Measurements from ENCODE around the gene AQP1. TPM values are rescaled to one million over a fixed set of nuclear protein-coding genes. Genes with fewer than 3 reads are reported as not detected.

AQP1 gene
- total and polyA plus RNA-seq, 2 of the 13 experiments (the other 11 are each of a cell fraction or from before 2014, with no cell fraction given): not detected

DNA sequence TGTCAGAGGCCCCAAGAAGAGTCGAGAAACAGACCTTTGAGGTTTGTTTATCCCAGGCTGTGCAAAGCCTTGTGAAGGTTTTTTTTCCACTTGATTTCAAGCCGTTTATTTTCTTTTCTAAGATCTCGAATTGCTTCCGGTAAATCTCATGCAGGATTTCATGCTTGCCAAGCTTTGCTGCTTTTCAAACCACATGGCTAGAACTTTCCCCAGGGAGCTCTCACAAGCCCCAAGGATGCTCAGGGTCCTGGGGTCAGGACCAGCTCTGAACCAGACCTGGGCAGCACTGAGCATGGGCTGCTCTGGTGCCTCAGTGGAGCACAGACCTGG, 48.0 kb upstream of the AQP1 start:
- Histone ChIP-seq H3K79me2 (ENCODE audit: insufficient read depth, low read length) (no peaks in the 10 kb centered on the region), H3K4me2 (ENCODE audit: low read depth, low read length) (no peak overlapping the region), H3K4me1 (ENCODE audit: insufficient read depth, low read length) (peaks cover 11% of the 10 kb centered on the region; the same call in 1 of the 2 replicates), H3K9me3 (ENCODE audit: low read length) (no peaks in the 10 kb centered on the region), H3K27ac (ENCODE audit: extremely low read length, insufficient read depth, low read length) (no peak overlapping the region), H3K9ac (ENCODE audit: insufficient read depth, low read depth, low read length) (no peak overlapping the region), H3K4me3 (replicated peaks in 1 of 3; ENCODE audit: insufficient read depth in 1 of 3, low read depth in 2 of 3, low read length in 3 of 3) (no peak overlapping the region), H4K20me1 (ENCODE audit: insufficient read depth, low read length) (no peaks in the 10 kb centered on the region), H3K27me3 (ENCODE audit: control insufficient read depth in 1 of 2, insufficient read depth in 2 of 2, low read length in 2 of 2) (no peaks in the 10 kb centered on the region; a peak in 2 of 5 replicates), H3K36me3 (replicated peaks in 1 of 2; ENCODE audit: control insufficient read depth in 1 of 2, insufficient read depth in 2 of 2, low read length in 2 of 2) (no peaks in the 10 kb centered on the region), H2AFZ (ENCODE audit: low read length) (no peak overlapping the region)
- BruUV-seq (replicated peaks): no TSS peak
- DNase-seq (ENCODE audit: low spot score) (no peak), FAIRE-seq (no peak), ATAC-seq (no peak)
- ChIA-PET POLR2A (no interaction called here), CTCF (ENCODE audit: low intra/inter-chr PET ratio, low total read pairs) (no interaction called here)
- intact Hi-C loops (cut with micrococcal nuclease; ENCODE audit: unreplicated experiment): no loop called here
- in situ Hi-C loops (cut with HindIII; ENCODE audit: extremely low pct_ligation_motif_present, low pct_unique_long_range_greater_than_20kb): no loop called here
- WGBS (ENCODE audit: low lambda C conversion rate): 22% methylated on average over 4 of the region's 4 CpGs
- TF ChIP-seq ZFP36L2 (CRISPR knock-in tag; IDR thresholded peaks at IDR 0.05): no peak
- no peak for TF ChIP-seq ZNF891 (CRISPR knock-in tag; IDR thresholded peaks at IDR 0.05)
- TF ChIP-seq, protein P1, sequence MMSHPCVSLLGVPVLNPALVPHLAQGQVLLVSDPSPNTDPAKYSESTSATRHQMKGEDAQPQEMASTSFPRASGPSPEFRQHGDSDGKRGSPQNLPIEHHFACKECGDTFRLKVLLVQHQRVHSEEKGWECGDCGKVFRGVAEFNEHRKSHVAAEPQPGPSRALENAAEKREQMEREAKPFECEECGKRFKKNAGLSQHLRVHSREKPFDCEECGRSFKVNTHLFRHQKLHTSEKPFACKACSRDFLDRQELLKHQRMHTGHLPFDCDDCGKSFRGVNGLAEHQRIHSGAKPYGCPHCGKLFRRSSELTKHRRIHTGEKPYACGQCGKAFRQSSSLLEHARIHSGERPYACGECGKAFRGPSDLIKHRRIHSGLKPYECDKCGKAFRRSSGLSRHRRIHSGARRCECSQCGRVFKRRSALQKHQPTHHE (CRISPR knock-in tag; IDR thresholded peaks at IDR 0.05; ENCODE audit: borderline replicate concordance): no peak
- TF ChIP-seq XRCC5 (optimal IDR thresholded peaks at IDR 0.05; ENCODE audit: low read length): no peak
- no peak for TF ChIP-seq HOXA9 (CRISPR knock-in tag; IDR thresholded peaks at IDR 0.05; ENCODE audit: borderline replicate concordance)
- no peak for TF ChIP-seq ZNF644 (CRISPR knock-in tag; IDR thresholded peaks at IDR 0.05; ENCODE audit: low read depth)
- no peak for TF ChIP-seq ETV5 (CRISPR knock-in tag; IDR thresholded peaks at IDR 0.05; ENCODE audit: borderline replicate concordance)
- TF ChIP-seq, protein P2, sequence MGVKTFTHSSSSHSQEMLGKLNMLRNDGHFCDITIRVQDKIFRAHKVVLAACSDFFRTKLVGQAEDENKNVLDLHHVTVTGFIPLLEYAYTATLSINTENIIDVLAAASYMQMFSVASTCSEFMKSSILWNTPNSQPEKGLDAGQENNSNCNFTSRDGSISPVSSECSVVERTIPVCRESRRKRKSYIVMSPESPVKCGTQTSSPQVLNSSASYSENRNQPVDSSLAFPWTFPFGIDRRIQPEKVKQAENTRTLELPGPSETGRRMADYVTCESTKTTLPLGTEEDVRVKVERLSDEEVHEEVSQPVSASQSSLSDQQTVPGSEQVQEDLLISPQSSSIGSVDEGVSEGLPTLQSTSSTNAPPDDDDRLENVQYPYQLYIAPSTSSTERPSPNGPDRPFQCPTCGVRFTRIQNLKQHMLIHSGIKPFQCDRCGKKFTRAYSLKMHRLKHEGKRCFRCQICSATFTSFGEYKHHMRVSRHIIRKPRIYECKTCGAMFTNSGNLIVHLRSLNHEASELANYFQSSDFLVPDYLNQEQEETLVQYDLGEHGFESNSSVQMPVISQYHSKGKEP (CRISPR knock-in tag; IDR thresholded peaks at IDR 0.05): no peak
- no peak for TF ChIP-seq HES4 (CRISPR knock-in tag; IDR thresholded peaks at IDR 0.05; ENCODE audit: borderline replicate concordance)
- no peak for TF ChIP-seq MIER2 (CRISPR knock-in tag; IDR thresholded peaks at IDR 0.05)
- no peak for TF ChIP-seq PHF21A (CRISPR knock-in tag; IDR thresholded peaks at IDR 0.05)
- TF ChIP-seq, protein P3, sequence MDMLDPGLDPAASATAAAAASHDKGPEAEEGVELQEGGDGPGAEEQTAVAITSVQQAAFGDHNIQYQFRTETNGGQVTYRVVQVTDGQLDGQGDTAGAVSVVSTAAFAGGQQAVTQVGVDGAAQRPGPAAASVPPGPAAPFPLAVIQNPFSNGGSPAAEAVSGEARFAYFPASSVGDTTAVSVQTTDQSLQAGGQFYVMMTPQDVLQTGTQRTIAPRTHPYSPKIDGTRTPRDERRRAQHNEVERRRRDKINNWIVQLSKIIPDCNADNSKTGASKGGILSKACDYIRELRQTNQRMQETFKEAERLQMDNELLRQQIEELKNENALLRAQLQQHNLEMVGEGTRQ (IDR thresholded peaks at IDR 0.05; ENCODE audit: low read depth, low read length): no peak
- TF ChIP-seq, protein P3 (CRISPR knock-in tag; IDR thresholded peaks at IDR 0.05; ENCODE audit: borderline replicate concordance): no peak
- no peak for TF ChIP-seq FOXP1 (IDR thresholded peaks at IDR 0.05)
- no peak for TF ChIP-seq FOXP1 (CRISPR knock-in tag; IDR thresholded peaks at IDR 0.05)
- TF ChIP-seq ZNF562 (CRISPR knock-in tag; IDR thresholded peaks at IDR 0.05; ENCODE audit: borderline replicate concordance): no peak
- TF ChIP-seq, protein P4, sequence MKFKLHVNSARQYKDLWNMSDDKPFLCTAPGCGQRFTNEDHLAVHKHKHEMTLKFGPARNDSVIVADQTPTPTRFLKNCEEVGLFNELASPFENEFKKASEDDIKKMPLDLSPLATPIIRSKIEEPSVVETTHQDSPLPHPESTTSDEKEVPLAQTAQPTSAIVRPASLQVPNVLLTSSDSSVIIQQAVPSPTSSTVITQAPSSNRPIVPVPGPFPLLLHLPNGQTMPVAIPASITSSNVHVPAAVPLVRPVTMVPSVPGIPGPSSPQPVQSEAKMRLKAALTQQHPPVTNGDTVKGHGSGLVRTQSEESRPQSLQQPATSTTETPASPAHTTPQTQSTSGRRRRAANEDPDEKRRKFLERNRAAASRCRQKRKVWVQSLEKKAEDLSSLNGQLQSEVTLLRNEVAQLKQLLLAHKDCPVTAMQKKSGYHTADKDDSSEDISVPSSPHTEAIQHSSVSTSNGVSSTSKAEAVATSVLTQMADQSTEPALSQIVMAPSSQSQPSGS (CRISPR knock-in tag; IDR thresholded peaks at IDR 0.05): no peak
